Erythroblast (primary cell): ENCODE measurements around the gene TGIF1.

ENCODE experiments used
- GATA1 ChIP-seq: IDR thresholded peaks from 2 replicates; pipeline ENCODE4 v1.6.1; 2011; ENCODE audit warnings: low read depth, mild to moderate bottlenecking, control low read depth, low read length, moderate library complexity
- POLR2A ChIP-seq: IDR thresholded peaks from 2 replicates; pipeline ENCODE4 v1.6.1; 2011; ENCODE audit warnings: mild to moderate bottlenecking, low read length

GRCh38 chr18:3471141-3471648 lies 21.2 kb downstream of the TGIF1 start:
- TF ChIP-seq POLR2A: no peak
- TF ChIP-seq GATA1: no peak
